AG10803 (cell line): Measurements from ENCODE around the gene TNK1.

Source experiments
- DNase-seq: peaks from one replicate; pipeline ENCODE4 v3.0.0; 2010; ENCODE audit warnings: low read depth
- H3K4me3 ChIP-seq: 2 replicates; pipeline ENCODE4 v1.5.1; 2011; ENCODE audit warnings: mild to moderate bottlenecking, low read length, control low read depth
- TF ChIP-seq, protein P1 (sequence below): conservative IDR thresholded peaks from 2 replicates; pipeline ENCODE4 v1.5.1; 2011; ENCODE audit warnings: mild to moderate bottlenecking, low read length, control low read depth, inconsistent platforms

TNK1 gene

DNA sequence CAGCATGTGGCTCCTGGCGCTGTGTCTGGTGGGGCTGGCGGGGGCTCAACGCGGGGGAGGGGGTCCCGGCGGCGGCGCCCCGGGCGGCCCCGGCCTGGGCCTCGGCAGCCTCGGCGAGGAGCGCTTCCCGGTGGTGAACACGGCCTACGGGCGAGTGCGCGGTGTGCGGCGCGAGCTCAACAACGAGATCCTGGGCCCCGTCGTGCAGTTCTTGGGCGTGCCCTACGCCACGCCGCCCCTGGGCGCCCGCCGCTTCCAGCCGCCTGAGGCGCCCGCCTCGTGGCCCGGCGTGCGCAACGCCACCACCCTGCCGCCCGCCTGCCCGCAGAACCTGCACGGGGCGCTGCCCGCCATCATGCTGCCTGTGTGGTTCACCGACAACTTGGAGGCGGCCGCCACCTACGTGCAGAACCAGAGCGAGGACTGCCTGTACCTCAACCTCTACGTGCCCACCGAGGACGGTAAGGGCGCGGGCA is 27.4 kb downstream of the TNK1 start:
- no peak for DNase-seq
- TF ChIP-seq, protein P1, sequence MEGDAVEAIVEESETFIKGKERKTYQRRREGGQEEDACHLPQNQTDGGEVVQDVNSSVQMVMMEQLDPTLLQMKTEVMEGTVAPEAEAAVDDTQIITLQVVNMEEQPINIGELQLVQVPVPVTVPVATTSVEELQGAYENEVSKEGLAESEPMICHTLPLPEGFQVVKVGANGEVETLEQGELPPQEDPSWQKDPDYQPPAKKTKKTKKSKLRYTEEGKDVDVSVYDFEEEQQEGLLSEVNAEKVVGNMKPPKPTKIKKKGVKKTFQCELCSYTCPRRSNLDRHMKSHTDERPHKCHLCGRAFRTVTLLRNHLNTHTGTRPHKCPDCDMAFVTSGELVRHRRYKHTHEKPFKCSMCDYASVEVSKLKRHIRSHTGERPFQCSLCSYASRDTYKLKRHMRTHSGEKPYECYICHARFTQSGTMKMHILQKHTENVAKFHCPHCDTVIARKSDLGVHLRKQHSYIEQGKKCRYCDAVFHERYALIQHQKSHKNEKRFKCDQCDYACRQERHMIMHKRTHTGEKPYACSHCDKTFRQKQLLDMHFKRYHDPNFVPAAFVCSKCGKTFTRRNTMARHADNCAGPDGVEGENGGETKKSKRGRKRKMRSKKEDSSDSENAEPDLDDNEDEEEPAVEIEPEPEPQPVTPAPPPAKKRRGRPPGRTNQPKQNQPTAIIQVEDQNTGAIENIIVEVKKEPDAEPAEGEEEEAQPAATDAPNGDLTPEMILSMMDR, result no peak
- H3K4me3 ChIP-seq, result no peak overlapping the region

DNA sequence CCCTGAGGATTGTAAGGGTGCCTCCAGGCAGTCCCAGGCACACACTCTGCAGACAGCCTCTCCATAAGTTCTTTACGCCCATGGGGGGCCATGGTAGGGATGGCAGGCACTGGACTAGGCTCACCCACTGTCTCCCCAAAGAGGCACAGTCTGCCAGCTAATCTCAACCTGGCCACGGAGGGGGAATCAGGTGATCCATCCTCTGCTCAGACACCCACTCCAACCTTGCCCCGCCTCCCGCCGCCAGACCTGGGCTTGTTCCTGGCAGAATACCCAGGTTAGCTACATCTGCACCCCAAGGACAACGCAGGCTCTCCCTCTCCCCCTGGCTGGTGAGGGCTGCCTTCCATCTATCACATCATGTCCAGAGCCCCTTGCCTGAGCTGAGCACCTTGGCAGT is 28.0 kb downstream of the TNK1 start:
- TF ChIP-seq, protein P1, result no peak
- no peak for DNase-seq
- H3K4me3 ChIP-seq, result no peak overlapping the region

DNA sequence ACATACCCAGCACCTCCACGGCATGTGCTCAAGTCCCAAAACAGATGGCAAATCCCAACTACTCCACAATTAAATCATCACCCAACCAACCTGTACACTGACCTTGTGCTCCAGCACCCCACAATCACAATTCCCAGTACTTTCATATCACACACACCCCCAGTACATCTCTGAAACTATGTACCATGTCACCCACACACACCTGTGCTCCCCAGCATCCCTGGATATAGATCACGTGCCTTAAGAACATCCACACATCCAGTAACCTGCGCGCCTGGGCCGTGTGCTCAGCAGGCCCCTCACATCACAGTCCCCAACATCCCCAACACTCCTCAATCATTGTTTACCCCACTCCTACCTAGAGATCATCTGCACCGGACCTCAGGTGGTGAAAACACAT is 28.8 kb downstream of the TNK1 start:
- TF ChIP-seq, protein P1, result no peak
- DNase-seq, result no peak
- no peak overlapping the region for H3K4me3 ChIP-seq

DNA sequence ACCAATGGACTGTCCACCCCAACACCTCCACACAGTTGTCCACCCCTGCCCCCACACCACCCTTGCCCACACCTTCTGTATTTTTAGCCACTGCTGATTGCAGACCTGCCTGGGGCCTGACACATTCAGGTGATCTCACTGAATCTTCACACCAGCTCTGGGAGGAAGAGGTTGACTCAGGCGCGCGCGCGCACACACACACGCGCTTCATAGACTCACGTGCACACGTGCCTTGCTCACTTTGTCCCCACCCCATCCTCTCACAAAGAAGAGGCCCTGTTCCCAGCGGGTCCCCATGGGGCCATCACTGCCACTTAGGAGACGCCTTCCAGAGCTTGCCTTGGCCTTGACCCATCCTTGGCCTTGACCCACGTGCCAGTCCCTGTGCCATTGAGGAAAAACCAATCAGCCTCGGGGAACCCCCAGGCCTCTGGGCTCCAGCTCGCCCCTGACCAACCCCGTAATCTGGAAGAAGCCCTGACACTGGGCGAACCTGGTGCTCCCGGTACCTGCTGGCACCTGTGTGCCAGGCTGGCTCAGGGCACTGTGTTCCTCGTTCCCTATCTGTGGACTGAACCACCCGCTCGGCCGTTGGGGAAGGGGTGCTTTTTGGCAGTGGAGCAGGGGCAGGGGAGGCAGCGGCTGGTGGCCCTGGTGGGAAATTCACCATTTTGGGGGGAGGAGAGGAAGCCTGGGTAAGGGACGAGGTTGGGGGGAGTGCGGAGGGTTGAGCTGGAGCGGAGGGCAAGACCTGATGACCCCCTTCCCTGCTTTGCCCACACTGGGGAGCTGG is 29.9 kb downstream of the TNK1 start:
- no peak for DNase-seq
- TF ChIP-seq, protein P1, result no peak
- no peak overlapping the region for H3K4me3 ChIP-seq

DNA sequence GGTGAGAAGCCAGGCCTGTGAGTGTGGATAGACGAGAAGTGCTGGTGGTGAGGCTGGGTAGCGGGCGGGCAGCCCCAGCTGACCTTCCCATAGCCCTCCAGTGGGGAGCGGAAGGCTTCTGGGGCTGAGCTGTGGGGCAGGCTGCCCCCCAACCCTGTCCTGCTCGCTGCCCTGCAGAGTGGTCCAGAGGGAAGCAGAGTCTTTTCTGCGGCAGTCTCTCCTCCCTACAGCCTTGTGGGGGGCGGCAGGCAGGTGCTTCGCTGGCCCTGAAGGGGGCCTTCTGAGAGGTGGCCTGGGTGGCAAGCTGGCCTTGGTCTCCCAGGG is 30.5 kb downstream of the TNK1 start:
- TF ChIP-seq, protein P1, result no peak
- H3K4me3 ChIP-seq, result no peak overlapping the region

DNA sequence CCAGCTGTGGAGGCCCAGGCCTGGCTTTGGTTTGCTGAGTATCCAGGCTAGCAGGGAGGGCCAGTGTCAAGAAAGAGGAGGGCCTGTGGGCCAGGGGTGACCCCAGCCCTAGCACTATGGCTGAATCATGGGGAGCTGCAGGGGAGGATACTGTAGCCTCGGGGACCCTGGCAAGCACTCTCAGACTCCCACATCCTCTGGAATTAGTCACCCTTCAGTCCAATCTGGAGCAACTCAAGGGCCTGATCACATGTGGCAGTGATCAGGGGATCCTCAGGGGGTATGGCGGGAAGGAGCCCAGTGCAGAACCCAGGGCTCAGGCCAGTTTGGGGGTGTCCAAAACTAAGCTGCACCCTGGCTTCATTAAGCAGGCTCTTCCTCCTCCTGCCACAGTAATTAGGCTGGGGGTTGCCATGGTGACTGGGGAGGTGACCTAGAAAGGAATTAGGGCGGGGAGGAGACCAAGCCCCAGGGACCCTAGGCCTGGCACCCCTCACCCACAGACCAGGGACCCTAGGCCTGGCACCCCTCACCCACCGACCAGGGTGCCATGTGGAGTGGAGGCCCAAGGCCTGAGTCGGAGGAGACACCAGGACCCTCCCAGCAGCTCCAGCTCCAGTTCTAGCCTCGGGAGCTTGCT is 32.6 kb downstream of the TNK1 start:
- TF ChIP-seq, protein P1, result no peak
- peak; percentile 56 for DNase-seq
- H3K4me3 ChIP-seq, result no peak overlapping the region

More for the DNA sequence above, 30.5 kb downstream of the TNK1 start:
- DNase-seq, result no peak

DNA sequence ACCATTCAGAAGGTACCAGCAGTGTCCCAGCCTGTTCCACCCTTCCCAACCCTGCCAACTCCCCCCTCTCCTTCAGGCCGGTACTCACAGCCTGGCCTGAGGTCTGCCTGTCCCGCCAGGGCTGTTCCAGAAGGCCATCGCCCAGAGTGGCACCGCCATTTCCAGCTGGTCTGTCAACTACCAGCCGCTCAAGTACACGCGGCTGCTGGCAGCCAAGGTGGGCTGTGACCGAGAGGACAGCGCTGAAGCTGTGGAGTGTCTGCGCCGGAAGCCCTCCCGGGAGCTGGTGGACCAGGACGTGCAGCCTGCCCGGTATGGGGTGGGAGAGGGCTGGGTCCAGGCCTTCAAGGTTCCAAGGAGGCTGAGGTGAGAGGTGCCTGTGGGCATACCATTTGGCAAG is 33.9 kb downstream of the TNK1 start:
- no peak overlapping the region for H3K4me3 ChIP-seq
- TF ChIP-seq, protein P1, result no peak
- DNase-seq, result no peak
